ENCODE measurements around the gene PTDSS2. TPM values are rescaled to one million over a fixed set of nuclear protein-coding genes. Genes with fewer than 3 reads are reported as not detected.

Gene PTDSS2
- total and polyA plus RNA-seq, 4 donors = 5.1 to 15.6 (median 10.2) TPM

DNA sequence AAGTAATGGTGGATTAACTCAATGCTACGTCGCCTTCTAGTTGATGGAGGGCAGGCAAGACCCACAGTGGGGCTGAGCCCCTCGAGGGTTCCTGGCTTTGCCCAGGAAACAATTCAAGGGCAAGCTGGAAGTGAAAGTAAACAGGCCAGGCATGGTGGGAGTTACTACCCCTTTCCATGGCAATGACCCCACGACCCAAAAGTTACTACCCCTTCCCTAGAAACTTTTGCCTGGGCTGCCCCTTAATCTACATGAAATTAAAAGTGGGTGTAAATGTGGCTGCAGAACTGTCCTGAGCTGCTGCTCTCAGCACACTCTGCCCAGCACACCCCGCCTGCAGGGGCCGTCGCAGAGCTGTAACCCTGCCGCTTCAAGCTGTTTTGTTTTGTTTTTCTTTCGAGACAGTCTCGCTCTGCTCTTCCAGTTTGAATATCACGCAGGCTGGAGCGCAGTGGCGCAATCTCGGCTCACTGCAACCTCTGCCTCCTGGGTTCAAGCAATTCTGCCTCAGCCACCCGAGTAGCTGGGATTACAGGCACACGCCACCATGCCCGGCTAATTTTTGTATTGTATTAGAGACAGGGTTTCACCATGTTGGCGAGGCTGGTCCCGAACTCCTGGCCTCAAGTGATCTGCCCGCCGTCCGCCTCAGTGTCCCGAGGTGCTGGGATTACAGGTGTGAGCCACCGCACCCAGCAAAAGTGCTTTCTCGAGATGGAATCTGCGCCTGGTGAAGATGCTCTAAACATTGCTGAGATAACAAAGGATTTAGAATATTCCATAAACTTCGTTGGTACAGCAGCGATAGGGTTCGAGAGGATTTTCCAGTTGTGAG lies 62.9 kb downstream of the PTDSS2 start (continued):
- TF ChIP-seq, protein P1, sequence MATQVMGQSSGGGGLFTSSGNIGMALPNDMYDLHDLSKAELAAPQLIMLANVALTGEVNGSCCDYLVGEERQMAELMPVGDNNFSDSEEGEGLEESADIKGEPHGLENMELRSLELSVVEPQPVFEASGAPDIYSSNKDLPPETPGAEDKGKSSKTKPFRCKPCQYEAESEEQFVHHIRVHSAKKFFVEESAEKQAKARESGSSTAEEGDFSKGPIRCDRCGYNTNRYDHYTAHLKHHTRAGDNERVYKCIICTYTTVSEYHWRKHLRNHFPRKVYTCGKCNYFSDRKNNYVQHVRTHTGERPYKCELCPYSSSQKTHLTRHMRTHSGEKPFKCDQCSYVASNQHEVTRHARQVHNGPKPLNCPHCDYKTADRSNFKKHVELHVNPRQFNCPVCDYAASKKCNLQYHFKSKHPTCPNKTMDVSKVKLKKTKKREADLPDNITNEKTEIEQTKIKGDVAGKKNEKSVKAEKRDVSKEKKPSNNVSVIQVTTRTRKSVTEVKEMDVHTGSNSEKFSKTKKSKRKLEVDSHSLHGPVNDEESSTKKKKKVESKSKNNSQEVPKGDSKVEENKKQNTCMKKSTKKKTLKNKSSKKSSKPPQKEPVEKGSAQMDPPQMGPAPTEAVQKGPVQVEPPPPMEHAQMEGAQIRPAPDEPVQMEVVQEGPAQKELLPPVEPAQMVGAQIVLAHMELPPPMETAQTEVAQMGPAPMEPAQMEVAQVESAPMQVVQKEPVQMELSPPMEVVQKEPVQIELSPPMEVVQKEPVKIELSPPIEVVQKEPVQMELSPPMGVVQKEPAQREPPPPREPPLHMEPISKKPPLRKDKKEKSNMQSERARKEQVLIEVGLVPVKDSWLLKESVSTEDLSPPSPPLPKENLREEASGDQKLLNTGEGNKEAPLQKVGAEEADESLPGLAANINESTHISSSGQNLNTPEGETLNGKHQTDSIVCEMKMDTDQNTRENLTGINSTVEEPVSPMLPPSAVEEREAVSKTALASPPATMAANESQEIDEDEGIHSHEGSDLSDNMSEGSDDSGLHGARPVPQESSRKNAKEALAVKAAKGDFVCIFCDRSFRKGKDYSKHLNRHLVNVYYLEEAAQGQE (IDR thresholded peaks at IDR 0.05) = no peak
- TF ChIP-seq EGR1 (IDR thresholded peaks at IDR 0.05; ENCODE audit: low read depth in 2 of 2) = no peak
- TF ChIP-seq TAF1 (conservative IDR thresholded peaks at IDR 0.05) = no peak
- TF ChIP-seq HNF4A (conservative IDR thresholded peaks at IDR 0.05) = no peak
- no peak for TF ChIP-seq JUND (IDR thresholded peaks at IDR 0.05)

DNA sequence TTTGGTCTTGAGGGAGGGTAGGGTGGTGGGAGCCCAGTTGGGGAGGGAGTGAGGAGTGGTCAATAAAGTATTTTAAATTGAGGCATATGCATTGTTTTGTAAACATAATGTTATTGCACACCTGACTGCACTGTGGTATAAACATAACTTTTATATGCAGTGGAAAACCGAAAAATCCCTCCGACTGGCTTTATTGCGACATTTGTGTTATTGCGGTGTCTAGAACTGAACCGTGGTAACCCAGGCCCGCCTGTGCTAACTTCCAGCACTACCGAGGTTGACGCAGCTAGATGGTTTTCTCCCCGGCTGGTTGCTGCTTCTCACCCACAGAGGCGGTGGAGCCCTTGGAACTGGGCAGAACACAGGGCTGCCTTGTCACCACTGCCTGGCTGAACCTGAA lies 64.5 kb downstream of the PTDSS2 start:
- no peaks in the 10 kb centered on the region for H3K9me3 ChIP-seq (ENCODE audit: control insufficient read depth in 4 of 4, low read length in 3 of 4)
- WGBS = 90% methylated on average over 10 of the region's 10 CpGs
- peaks cover 0 to 11% (median 5%) of the 10 kb centered on the region in 4 donors for H3K36me3 ChIP-seq (ENCODE audit: control insufficient read depth in 4 of 4, insufficient read depth in 3 of 4, low read depth in 1 of 4, low read length in 3 of 4)
- no peak overlapping the region for H3K4me3 ChIP-seq (ENCODE audit: low read depth in 1 of 3, low read length in 3 of 3)
- no peak overlapping the region for H3K9ac ChIP-seq (ENCODE audit: low read depth in 1 of 2, low read length in 2 of 2)
- no peak for DNase-seq (ENCODE audit: low spot score)
- TF ChIP-seq NR2F2 (IDR thresholded peaks at IDR 0.05) = no peak
- H3K27ac ChIP-seq (ENCODE audit: low read depth in 1 of 2, low read length in 2 of 2) = no peak overlapping the region
- peaks cover 0 to 5% (median 1%) of the 10 kb centered on the region in 4 donors for H3K4me1 ChIP-seq (ENCODE audit: control insufficient read depth in 4 of 4, insufficient read depth in 4 of 4, low read length in 3 of 4)
- H3K27me3 ChIP-seq (ENCODE audit: control insufficient read depth in 4 of 4, insufficient read depth in 4 of 4, low read length in 3 of 4) = no peaks in the 10 kb centered on the region

DNA sequence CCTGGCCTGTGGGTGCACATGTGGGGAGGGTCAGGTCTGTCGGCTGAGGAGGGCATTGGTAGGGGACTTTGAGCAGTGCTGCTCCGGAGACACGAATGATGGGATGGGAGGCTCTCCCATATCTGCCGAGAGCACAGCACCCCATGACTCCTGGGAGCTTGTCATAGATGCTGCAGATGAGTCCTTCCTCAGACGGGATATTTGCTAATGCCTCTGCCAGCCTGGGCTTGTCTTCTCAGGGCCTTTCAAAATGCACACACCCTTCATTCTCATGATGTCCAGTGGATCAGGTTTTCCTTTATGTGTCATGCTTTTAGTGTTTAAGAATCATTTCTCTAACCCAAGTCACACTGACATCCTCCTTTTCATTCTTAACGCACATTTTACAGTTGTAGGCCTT lies 65.1 kb downstream of the PTDSS2 start:
- H3K9ac ChIP-seq (ENCODE audit: low read depth in 1 of 2, low read length in 2 of 2) = no peak overlapping the region
- peaks cover 0 to 7% (median 3%) of the 10 kb centered on the region in 4 donors for H3K36me3 ChIP-seq (ENCODE audit: control insufficient read depth in 4 of 4, insufficient read depth in 3 of 4, low read depth in 1 of 4, low read length in 3 of 4)
- H3K9me3 ChIP-seq (ENCODE audit: control insufficient read depth in 4 of 4, low read length in 3 of 4) = no peaks in the 10 kb centered on the region
- DNase-seq (ENCODE audit: low spot score) = no peak
- peaks cover 0 to 5% (median 1%) of the 10 kb centered on the region in 4 donors for H3K4me1 ChIP-seq (ENCODE audit: control insufficient read depth in 4 of 4, insufficient read depth in 4 of 4, low read length in 3 of 4)
- 96% methylated on average over 6 of the region's 6 CpGs for WGBS
- no peak overlapping the region for H3K4me3 ChIP-seq (ENCODE audit: low read depth in 1 of 3, low read length in 3 of 3)
- H3K27ac ChIP-seq (ENCODE audit: low read depth in 1 of 2, low read length in 2 of 2) = no peak overlapping the region
- TF ChIP-seq YY1 (IDR thresholded peaks at IDR 0.05) (no peak), FOXA1 (IDR thresholded peaks at IDR 0.05) (no peak), GABPA (IDR thresholded peaks at IDR 0.05 in 1 of 2, conservative IDR thresholded peaks at IDR 0.05 in 1 of 2) (no peak)
- TF ChIP-seq, protein P1 (IDR thresholded peaks at IDR 0.05) = no peak
- TF ChIP-seq, protein P2, sequence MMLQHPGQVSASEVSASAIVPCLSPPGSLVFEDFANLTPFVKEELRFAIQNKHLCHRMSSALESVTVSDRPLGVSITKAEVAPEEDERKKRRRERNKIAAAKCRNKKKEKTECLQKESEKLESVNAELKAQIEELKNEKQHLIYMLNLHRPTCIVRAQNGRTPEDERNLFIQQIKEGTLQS (IDR thresholded peaks at IDR 0.05) = no peak
- no peaks in the 10 kb centered on the region for H3K27me3 ChIP-seq (ENCODE audit: control insufficient read depth in 4 of 4, insufficient read depth in 4 of 4, low read length in 3 of 4)
